ENCODE measurements around the gene LSM2.
"Not testable (repeated sequence)": the region's sequence is repeated elsewhere in the genome, so short reads cannot be mapped to it uniquely, and the experiment has no call there.

LSM2 gene

DNA sequence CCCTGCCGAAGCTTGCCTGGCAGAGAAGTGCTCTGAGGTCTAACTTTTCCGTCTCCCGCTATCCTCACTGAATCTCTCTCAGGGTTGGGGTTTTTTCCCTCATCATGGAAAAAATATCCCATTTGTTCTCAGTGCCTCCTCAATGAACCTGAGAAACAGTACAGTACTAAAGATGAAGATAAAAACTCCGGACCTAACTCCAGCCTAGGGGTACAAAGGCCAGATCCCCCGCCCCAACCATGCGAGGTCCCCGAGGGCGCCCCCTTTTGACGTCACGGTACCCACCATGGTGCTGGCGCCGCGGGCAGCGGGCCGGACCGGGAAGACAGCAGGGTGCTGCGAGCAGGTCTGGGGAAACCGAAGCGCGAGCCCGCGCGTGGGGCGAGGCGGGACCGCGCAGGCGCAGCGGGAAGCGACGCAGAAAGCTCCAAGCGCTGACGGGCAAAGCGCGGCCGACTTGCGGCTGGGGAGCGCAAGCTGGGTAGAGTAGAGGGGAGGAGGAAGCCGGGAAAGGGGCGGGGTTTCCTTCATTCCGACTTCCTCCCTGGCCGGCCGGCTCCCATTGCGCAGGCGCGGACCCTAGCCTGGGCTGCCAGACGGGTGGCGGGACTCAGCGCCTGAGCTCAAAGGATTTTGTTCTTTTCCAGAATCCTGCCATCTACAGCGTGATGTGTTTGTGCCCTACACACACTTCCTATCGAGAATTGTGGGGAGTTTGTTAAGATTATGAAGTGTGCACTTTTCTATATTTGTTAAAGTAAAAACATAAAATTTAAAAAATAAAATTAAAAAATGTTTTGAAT, at the start of gene LSM2:
TSS of gene LSM2 (minus strand) at position 497 of the 803 bp plus-strand sequence. CDS start at position 288, 209 bp downstream.
- DNase-seq, result peak; percentile 98

DNA sequence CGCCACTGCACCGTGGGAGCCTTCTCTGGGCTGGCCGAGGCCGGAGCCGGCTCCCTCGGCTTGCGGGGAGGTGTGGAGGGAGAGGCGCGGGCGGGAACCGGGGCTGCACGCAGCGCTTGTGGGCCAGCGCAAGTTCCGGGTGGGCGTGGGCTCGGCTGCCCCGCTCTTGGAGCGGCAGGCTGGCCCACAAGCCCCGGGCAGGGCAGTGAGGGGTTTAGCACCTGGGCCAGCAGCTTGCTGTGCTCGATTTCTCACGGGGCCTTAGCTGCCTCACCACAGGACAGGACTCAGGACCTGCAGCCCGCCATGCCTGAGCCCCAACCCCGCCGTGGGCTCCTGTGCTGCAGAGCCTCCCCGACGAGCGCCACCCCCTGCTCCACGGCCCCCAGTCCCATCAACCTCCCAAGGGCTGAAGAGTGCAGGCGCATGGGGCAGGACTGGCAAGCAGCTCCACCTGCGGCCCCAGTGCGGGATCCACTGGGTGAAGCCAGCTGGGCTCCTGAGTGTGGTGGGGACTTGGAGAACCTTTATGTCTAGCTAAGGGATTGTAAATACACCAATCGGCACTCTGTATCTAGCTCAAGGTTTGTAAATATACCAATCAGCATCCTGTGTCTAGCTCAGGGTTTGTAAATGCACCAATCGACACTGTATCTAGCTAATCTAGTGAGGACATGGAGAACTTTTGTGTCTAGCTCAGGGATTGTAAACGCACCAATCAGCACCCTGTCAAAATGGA, 45.4 kb upstream of the LSM2 start:
- DNase-seq, result not testable (repeated sequence)

DNA sequence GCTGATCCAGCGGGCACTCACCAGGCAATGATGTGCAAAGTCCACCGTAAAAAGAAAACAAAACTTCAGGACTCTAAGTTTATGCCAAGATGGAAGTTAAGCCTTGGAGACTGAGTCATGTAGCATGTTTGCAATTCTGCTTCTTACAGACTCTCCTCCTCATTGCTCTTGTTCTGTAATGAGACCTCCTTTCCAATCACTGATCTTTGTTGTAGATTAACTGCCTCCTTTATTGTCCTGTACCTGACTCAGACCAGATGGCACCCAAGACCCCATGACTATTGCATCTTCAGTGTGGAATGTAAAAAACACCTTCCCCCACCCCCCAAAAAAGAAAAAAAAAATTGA, 44.7 kb upstream of the LSM2 start:
- no peak for DNase-seq

DNA sequence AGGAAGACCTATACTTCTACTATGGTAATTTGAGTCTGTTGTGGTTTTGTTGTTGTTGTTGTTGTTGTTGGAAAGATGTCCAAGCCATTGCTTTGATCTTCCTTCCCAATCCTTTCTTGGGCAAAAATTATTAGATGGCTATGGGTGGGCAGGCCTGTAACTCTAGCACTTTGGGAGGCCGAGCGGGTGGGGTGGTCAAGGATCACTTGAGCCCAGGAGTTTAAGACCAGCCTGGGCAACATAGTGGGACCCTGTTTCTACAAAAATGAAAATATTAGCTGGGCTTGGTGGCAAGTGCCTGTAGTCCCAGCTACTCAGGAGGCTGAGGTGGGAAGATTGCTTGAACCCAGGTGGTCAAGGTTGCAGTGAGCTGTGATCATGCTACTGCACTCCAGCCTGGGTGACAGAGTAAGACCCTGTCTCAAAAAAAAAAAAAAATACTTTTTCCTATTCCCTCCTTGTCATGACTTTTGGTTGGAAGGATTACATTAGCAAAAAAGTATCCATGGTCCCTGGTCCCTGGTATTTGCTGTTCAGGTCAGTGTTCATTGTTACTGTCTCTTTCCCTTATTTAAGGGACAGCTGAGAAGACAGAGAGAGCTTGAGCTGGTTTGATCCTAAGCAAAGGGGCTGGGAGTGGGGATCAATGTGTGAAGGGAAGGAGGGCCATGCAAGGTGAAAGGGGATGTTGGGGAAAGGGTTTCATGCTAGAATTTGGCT, 44.2 kb upstream of the LSM2 start:
- no peak for DNase-seq

DNA sequence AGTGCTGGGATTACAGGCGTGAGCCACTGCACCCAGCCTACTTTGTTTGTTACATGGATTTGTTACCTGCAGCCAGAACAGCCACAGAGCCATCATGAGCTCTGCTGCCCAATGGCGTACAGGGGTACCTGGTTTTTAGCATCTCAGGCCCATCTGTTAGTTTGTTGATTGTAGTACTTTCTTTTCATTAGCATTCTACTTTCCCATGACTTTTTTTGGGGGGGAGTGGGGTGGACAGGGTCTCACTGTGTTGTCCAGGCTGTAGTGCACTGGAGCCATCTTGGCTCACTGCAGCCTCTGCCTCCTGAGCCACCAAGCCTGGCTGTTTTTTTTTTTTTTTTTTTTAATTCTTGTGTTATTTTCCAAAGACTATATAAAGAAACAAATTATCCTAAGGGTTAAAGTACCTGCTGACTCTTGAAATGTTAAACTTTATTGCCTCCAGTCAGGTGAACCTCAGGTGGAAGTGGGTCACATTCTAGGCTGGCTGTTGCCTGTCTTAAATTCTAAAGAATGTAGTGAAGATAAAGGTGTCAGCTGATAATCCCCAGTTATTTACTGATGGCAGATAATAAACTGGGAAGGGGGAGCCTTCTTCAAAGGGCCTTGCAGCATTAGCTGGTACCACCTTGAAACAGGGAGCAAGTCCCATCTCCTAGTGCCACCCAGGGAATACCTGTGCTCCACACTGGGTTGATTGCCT, 40.7 kb upstream of the LSM2 start:
- DNase-seq, result no peak

DNA sequence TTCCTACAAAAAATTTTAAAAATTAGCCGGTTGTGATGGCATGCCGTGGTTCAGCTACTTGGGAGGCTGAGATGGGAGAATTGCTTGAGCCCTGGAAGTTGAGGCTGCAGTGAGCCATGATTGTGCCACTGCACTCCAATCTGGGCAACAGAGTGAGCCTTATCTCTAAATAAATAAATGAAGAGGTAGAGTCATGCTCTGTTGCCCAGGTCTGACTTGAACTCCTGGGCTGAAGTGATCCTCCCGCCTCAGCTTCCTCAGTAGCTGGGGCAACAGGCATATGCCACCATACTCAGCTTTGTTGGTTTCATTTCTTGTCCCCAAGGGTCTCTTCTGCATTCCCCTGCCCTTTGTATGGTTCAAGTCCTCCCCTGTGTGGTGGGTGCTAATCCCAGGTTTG, 37.7 kb upstream of the LSM2 start:
- DNase-seq, result no peak

DNA sequence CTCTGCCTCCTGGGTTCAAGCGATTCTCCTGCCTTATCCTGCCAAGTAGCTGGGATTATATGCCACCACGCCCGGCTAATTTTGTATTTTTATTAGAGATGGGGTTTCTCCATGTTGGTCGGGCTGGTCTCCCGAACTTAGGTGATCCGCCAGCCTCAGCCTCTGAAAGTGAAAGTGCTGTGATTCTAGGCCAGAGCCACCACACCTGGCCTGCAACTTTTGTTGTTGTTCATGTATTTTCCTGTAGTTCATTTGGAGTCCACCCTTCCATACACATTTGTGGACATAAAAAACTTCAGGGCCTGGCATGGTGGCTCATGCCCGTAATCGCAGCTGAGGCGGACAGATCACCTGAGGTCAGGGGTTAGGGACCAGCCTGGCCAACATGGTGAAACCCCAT, 35.3 kb upstream of the LSM2 start:
- no peak for DNase-seq

DNA sequence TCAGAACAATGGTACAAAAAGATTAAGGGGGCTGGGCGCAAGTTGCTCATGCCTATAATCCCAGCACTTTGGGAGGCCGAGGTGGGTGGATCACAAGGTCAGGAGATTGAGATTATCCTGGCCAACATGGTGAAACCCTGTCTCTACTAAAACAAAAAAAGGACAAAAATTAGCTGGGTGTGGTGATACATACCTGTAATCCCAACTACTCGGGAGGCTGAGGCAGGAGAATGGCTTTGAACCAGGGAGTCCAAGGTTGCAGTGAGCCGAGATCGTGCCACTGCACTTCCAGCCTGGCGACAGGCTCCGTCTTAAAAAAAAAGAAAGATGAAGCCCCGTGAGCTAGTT, 33.0 kb upstream of the LSM2 start:
- not testable (repeated sequence) for DNase-seq

DNA sequence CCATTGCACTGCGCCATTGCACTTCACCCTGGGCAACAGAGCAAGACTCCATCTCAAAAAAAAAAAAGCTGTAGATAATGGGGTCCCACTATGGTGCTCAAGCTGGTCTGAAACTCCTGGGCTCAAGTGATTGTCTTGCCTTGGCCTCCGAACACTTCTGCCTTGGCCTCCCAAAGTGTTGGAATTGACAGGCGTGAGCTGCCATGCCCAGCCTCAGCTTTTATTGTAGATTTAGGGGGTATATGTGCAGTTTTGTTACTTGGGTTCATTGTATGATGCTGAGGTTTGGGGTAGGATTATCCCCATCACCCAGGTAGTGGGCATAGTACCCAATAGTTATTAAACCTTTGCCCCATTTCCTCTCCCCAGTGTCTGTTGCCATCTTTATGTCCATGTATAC, 32.2 kb upstream of the LSM2 start:
- no peak for DNase-seq

DNA sequence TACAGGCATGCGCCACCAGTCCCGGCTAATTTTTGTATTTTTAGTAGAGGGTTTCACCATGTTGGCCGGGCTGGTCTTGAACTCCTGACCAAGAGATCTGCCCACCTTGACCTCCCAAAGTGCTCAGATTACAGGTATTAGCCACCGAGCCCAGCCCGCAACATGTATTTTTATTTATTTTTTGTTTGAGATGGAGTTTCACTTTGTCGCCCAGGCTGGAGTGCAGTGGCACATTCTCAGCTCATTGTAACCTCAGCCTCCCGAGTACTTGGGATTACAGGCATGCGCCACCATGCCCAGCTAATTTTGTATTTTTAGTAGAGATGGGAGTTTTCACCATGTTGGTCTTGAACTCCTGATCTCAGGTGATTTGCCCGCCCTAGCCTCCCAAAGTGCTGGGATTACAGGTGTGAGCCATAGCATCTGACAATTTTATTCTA, 31.4 kb upstream of the LSM2 start:
- DNase-seq, result not testable (repeated sequence)

DNA sequence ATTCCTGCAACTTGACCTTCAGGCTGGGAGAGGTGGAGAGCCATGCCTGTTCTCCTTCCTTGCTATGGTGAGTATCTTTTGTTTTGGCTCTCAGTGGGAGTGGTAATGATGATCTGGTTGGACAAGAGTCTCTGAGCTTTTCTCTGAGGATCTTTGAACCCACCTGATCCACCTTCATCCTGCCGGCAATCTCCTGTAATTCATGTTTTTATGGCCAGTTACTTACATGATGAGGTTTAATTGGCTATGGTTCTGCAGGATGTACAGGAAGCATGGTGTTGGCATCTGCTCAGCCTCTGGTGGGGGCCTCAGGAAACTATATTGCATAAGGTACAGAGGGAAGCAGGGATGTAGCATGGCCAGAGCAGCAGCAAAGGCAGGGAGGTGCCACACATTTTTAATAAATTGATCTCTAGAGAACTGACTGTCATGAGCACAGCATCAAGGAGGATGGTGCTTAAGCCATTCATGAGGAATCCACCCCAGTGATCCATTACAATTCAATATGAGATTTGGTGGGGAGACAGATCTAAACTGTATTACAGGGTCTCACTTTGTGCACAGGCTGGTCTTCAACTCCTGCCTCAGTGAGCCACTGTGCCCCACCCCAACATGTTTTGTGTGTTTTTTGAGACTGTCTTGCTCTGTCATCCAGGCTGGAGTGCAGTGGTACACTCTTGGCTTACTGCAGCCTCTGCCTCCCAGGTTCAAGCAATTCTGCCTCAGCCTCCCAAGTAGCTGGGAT, 30.8 kb upstream of the LSM2 start:
- DNase-seq, result no peak

DNA sequence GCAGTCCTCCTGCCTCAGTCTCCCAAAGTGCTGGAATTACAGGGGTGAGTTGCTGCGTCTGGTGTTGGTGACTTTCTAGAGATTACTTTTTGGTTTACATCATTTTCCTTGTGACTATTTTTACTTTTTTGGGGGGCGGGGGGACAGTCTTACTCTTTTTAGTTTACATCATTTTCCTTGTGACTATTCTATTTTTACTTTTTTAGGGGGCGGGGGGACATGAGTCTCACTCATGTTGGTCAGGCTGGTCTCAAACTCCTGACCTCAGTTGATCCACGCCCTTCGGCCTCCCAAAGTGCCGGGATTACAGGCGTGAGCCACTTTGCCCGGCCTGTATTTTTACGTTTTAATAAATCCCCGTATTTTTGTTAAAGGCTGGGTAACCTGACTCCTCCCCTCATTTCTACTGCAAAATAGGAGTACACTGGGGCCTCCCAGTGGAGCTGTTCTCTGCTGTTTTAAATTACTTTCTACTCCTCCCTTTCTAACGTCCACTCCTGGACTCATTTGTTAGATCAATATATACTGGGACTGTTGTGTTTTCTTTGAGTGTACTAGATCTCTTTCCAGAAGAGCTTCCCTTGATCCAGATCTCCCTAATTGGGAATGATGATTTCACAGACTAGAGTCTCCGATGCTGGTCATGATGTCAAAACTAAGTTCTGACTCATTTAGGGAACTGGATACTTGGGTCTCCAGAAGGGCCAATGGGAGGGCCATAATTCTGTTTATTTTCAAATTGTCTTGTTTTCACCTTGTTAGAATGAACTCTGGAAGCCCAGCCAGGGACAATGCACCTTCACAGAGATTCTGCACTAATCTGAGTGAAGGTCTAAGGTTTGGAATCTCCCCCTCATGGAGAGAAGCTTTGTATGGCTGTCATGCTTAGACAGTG, 30.0 kb upstream of the LSM2 start:
- no peak for DNase-seq

DNA sequence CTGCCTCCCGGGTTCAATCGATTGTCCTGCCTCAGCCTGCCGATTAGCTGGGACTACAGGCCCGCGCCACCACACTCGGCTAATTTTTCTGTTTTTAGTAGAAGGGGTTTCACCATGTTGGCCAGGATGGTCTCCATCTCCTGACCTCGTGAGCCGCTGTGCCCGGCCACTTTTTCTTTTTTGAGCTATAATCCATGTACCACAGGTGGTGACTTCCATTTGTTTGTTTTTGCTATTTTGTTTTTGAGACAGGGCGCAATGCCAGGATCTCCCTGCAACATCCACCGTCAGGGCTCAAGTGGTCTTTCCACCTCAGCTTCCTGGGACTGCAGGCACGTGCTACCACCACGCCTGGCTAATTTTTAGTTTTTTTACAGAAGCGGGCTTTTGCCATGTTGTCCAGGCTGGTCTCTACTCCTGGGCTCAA, 29.3 kb upstream of the LSM2 start:
- DNase-seq, result no peak

DNA sequence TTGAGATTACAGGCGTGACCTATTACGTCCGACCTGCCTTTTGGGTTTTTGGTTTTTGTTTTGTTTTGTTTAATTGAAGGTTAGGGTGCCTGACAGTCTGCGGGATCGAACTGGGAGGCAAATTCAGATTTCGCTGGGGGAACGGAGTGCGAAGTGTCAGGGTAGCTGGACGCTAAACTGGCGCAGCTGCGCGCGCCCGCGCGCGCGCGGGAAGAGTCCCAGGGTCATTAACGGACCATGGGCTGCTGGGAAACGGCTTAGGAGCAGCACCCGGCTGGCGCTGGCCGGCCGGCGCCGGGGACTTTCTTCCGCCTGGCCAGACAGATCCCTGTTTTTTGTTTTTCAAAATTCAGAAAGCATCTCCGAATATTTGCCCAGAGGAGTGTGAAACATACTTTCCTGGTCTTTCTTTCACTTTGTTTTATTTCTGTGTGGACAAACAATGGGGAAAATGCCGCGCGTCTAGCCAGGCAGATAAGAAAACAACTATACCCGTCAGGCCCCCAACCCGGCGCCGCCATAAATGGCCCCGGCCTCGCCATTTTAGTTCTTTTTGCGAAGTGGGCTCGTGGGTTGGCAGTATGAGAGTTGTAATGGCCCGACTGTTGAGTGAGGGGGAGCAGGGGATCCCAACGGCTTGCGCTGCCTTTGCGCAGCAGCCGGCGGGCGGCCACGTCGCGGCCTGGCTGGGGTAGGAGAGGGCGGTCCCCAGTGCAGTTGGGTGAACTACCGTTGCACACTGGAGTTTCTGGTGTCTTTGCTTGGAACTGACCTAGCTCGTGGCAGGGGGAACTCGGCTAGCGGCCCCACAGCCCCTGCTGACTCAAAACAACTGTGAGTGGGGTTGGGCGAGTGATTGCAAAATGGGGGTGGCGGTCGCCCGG, 27.8 kb upstream of the LSM2 start:
- DNase-seq, result peak; percentile 78

DNA sequence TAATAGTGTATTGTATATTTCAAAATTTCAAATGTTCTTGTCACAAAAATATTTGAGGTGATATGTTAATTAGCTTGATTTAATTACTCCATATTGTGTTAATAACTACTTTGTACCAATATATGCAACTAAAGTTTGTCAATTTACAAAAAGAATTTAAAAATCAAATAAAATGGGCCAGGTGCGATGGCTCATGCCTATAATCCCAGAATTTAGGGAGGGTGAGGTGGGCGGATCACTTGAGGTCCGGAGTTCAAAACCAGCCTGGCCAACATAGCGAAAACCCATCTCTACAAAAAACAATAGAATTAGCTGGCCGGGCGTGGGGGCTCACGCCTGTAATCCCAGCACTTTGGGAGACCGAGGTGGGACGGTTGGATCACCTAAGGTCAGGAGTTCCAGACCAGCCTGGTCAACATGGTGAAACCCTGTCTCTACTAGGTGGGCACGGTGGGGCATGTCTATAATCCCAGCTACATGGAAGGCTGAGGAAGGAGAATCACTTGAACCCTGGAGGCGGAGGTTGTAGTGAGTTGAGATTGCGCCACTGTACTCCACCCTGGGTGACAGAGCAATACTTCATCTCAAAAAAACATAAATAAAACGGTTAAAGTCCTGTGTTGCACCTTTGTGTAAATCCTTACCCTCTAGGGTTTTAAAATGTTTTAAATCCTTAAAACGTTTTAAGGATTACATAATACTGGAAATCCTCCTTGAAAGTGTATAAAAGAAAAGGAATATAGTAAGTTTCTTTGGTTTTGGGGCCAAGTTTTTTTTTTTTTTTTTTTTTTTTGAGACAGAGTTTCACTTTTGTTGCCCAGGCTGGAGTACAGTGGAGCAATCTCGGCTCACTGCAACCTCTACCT, 24.8 kb upstream of the LSM2 start:
- peak; percentile 52 for DNase-seq

DNA sequence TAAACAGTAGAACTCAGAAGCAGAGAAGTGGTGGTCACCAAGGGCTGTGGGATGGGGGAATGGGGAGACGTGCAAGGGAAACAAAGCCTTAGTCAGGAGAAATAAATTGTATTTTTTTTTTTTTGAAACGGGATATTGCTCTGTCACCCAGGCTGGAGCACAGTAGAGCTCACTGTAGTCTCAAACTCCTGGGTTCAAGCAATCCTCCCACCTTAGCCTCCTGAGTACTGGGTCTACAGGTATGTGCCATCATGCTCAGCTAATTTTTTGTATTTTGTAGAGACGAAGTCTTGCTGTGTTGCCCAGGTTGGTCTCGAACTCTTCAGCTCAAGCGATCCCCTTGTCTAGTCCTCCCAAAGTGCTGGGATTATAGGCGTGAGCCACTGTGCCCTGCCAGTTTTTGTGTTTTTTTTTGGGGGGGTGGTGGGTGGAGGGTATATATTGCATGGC, 24.1 kb upstream of the LSM2 start:
- peak; percentile 24 for DNase-seq

DNA sequence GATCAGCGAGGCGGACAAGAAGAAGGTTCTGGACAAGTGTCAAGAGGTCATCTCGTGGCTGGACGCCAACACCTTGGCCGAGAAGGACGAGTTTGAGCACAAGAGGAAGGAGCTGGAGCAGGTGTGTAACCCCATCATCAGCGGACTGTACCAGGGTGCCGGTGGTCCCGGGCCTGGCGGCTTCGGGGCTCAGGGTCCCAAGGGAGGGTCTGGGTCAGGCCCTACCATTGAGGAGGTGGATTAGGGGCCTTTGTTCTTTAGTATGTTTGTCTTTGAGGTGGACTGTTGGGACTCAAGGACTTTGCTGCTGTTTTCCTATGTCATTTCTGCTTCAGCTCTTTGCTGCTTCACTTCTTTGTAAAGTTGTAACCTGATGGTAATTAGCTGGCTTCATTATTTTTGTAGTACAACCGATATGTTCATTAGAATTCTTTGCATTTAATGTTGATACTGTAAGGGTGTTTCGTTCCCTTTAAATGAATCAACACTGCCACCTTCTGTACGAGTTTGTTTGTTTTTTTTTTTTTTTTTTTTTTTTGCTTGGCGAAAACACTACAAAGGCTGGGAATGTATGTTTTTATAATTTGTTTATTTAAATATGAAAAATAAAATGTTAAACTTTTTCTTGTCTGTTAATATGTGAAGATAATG, 23.0 kb upstream of the LSM2 start:
- DNase-seq, result no peak

DNA sequence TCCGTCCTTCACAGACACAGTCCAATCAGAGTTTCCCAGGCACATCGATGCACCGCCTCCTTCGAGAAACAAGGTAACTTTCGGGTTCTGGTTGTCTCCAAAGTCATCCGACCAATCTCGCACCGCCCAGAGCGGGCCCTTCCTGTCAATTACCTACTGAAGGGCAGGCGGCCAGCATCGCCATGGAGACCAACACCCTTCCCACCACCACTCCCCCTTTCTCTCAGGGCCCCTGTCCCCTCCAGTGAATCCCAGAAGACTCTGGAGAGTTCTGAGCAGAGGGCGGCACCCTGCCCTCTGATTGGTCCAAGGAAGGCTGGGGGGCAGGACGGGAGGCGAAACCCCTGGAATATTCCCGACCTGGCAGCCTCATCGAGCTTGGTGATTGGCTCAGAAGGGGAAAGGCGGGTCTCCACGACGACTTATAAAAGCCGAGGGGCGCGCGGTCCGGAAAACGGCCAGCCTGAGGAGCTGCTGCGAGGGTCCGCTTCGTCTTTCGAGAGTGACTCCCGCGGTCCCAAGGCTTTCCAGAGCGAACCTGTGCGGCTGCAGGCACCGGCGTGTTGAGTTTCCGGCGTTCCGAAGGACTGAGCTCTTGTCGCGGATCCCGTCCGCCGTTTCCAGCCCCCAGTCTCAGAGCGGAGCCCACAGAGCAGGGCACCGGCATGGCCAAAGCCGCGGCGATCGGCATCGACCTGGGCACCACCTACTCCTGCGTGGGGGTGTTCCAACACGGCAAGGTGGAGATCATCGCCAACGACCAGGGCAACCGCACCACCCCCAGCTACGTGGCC, 20.7 kb upstream of the LSM2 start, which contains the start of gene HSPA1B:
TSS of gene HSPA1B (plus strand) at position 453 of the 794 bp plus-strand sequence. CDS start at position 666, 213 bp downstream.
- peak; percentile 96 for DNase-seq

Measured in CD4-positive, alpha-beta T cell treated with Interferon gamma for 1 hour (primary cell).